Activated naive CD8-positive, alpha-beta T cell treated with anti-CD3 and anti-CD28 coated beads, Interleukin-2, amount 50 U/mL, for 24 hours (primary cell): ENCODE data around the gene SDC1.

ENCODE experiments used
- ATAC-seq: fragments of 150-1000 bp; cut with Tn5 transposase; one replicate; pipeline ENCODE4 v1.10.0; 2021
- DNase-seq: peaks from one replicate; pipeline ENCODE4 v3.0.0; 2021
- H3K27ac Mint-ChIP-seq: one replicate; pipeline ENCODE4 v1.8.0; 2021; ENCODE audit warnings: mild to moderate bottlenecking, mixed read lengths
- H3K27me3 Mint-ChIP-seq: one replicate; pipeline ENCODE4 v1.8.0; 2021; ENCODE audit warnings: mixed read lengths
- H3K36me3 Mint-ChIP-seq: one replicate; pipeline ENCODE4 v1.8.0; 2021; ENCODE audit warnings: low read depth, mixed read lengths
- H3K4me1 Mint-ChIP-seq: one replicate; pipeline ENCODE4 v1.8.0; 2021; ENCODE audit warnings: mixed read lengths
- H3K4me3 Mint-ChIP-seq: one replicate; pipeline ENCODE4 v1.8.0; 2021; ENCODE audit warnings: mild to moderate bottlenecking, moderate library complexity, mixed read lengths
- H3K9me3 Mint-ChIP-seq: one replicate; pipeline ENCODE4 v1.8.0; 2021; ENCODE audit warnings: mixed read lengths

The SDC1 gene

GRCh38 chr2:20172273-20173055 lies 52.5 kb downstream of the SDC1 start:
- Mint-ChIP-seq H3K4me3 (no peak overlapping the region), H3K9me3 (no peaks in the 10 kb centered on the region), H3K27me3 (no peaks in the 10 kb centered on the region), H3K27ac (no peak overlapping the region), H3K4me1 (no peaks in the 10 kb centered on the region), H3K36me3 (no peaks in the 10 kb centered on the region)
- DNase-seq (no peak), ATAC-seq (no peak)

DNA sequence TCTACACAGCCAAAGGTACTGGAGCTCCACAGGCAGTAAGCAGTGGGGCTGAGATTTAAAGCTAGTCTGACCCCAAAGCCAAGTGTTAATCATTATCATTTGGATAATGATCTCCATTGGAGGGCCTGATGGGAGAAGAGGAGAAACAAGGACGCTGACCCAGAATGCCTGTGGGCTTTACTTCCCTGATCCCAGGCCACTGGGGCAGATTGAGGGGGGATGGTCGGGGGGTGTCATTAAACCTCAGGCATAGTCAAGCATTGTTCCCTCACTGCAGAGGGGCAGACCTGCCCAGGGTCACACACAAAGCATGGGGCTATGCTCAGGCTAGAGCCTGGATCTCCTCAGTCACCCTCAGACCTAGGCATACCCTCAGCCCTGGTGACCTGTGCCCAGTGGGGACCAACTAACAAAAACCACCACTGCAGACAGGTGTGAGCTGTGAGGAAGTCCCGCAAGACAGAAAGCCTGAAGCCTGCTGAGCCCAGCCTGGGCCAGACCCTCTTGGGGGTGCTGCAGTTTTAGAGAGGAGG lies 53.4 kb downstream of the SDC1 start:
- H3K4me3 Mint-ChIP-seq, result no peak overlapping the region
- no peaks in the 10 kb centered on the region for H3K27me3 Mint-ChIP-seq
- no peaks in the 10 kb centered on the region for H3K4me1 Mint-ChIP-seq
- H3K9me3 Mint-ChIP-seq, result no peaks in the 10 kb centered on the region
- DNase-seq, result no peak
- no peak for ATAC-seq
- H3K27ac Mint-ChIP-seq, result no peak overlapping the region
- no peaks in the 10 kb centered on the region for H3K36me3 Mint-ChIP-seq

GRCh38 chr2:20170704-20171250 lies 54.2 kb downstream of the SDC1 start:
- no peak for DNase-seq
- H3K27ac Mint-ChIP-seq, result no peak overlapping the region
- no peaks in the 10 kb centered on the region for H3K4me1 Mint-ChIP-seq
- no peaks in the 10 kb centered on the region for H3K9me3 Mint-ChIP-seq
- ATAC-seq, result no peak
- no peak overlapping the region for H3K4me3 Mint-ChIP-seq
- H3K36me3 Mint-ChIP-seq, result no peaks in the 10 kb centered on the region
- no peaks in the 10 kb centered on the region for H3K27me3 Mint-ChIP-seq

DNA sequence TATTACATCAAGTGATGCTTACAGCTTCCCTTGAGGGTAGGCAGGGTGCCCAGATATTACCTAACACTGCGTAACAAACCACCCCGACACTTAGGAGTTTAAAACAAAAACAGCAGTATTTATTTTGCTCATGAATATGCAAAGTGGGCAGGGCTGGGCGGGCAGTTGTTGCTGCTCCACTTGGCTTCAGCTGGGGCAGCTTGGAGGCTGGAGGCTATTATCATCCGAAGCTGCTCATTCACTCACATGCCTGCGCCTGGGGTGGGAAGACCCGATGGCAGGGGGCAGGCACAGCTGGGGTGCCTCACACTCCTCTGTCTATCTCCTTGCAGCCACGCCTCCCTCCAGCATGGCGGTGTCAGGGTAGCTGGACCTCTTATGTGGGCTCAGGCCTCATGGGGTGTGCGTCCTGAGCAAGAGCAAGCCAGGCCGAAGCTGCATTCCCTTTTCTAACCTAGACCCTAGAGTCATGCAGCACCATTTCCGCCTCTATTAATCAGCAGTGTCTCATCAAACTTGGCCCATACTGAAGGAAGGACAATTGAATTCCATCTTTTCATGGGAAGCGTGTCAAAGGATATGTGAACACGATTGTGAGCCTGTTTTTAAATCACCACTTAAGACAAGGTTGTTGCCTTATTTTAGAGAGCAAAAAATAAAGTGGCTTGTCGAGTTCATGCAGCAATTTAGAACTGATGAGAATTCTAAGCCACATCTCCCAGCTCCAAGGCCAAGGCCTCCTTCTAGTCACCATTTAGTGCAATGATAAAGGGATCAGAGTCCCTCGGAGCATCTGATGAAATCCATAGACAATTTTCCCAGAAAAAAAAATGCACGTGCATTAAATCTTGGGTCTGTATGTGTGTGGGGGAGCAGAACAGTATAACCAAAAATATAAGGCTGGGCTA lies 54.9 kb downstream of the SDC1 start:
- H3K27me3 Mint-ChIP-seq, result no peaks in the 10 kb centered on the region
- no peaks in the 10 kb centered on the region for H3K4me1 Mint-ChIP-seq
- no peaks in the 10 kb centered on the region for H3K9me3 Mint-ChIP-seq
- no peaks in the 10 kb centered on the region for H3K36me3 Mint-ChIP-seq
- H3K4me3 Mint-ChIP-seq, result no peak overlapping the region
- DNase-seq (no peak), ATAC-seq (no peak)
- H3K27ac Mint-ChIP-seq, result no peak overlapping the region

DNA sequence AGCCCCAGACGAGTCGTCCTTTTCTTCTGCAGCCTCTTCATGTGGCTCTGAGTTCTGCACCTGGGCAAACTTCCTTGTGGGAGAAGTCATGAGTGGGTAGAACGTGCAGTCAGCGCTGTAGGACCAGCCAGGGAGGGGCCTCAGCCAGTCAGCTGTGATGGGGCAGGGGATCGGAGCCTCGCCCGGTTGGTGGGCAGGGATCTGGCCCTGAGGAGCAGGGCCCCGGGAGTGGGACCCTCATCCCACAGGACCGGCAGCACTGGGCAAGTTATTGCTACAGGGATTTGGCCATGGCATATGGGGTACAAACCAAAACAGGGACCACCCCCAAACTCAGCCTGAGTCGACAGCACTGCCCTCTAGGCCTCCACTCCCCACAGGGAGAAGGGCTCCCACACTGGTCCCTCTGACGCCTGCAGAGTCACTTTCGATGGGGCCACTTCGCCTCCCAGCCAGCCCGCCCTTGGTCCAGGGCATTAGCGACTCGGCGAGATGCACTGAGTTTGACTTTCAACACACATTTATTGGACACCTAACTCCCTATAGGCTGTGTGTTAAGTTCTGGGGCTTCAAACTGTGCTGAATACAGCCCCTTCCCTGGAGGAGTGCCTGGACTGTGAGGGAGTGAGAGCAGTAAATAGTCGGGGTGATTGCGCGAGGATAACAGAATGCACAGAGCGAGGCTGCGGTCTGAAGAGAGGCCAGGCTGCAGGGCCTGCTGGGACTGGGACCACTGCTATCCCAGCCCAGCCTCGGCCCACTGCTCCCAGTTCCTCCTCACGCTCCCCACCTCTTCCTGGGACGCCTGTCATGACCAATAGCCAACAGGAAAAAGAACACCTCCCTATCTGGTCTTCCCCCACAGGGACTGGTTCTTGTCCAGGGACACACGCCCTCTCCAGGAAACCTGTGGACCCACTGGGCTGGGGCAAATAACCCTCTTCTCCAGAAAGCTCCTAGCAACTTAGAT lies 55.9 kb downstream of the SDC1 start:
- no peak for ATAC-seq

GRCh38 chr2:20168048-20168726 lies 56.7 kb downstream of the SDC1 start:
- no peaks in the 10 kb centered on the region for H3K36me3 Mint-ChIP-seq
- no peak overlapping the region for H3K27ac Mint-ChIP-seq
- H3K9me3 Mint-ChIP-seq, result no peaks in the 10 kb centered on the region
- ATAC-seq (no peak), DNase-seq (no peak)
- no peaks in the 10 kb centered on the region for H3K27me3 Mint-ChIP-seq
- no peaks in the 10 kb centered on the region for H3K4me1 Mint-ChIP-seq
- H3K4me3 Mint-ChIP-seq, result no peak overlapping the region

More for the DNA sequence above, 55.9 kb downstream of the SDC1 start:
- Mint-ChIP-seq H3K9me3 (no peaks in the 10 kb centered on the region), H3K4me3 (no peak overlapping the region), H3K36me3 (no peaks in the 10 kb centered on the region), H3K4me1 (no peaks in the 10 kb centered on the region), H3K27me3 (no peaks in the 10 kb centered on the region), H3K27ac (no peak overlapping the region)
- no peak for DNase-seq

DNA sequence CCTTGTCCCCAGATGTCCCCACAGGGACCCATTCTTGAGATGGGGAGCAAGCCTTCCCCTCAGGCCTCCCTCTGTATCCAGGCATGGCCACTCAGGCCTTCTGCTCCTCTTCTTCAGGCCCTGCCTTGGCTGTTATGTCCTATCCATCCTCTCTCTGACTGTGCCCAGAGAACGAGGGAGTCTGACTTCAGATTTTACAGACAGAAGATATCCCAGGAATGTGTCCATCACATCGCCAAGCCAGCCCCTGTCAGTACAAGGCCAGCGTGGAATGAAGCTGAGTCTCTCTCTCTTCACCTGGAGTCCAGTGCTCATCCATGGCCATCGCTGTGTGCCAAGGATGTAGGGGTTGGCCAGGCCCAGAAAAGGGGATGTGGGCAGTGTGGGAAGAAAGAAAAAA lies 57.6 kb downstream of the SDC1 start:
- Mint-ChIP-seq H3K27me3 (peaks cover 1% of the 10 kb centered on the region), H3K4me1 (no peaks in the 10 kb centered on the region), H3K27ac (no peak overlapping the region), H3K4me3 (no peak overlapping the region), H3K9me3 (no peaks in the 10 kb centered on the region), H3K36me3 (no peaks in the 10 kb centered on the region)
- ATAC-seq, result no peak
- DNase-seq, result no peak

DNA sequence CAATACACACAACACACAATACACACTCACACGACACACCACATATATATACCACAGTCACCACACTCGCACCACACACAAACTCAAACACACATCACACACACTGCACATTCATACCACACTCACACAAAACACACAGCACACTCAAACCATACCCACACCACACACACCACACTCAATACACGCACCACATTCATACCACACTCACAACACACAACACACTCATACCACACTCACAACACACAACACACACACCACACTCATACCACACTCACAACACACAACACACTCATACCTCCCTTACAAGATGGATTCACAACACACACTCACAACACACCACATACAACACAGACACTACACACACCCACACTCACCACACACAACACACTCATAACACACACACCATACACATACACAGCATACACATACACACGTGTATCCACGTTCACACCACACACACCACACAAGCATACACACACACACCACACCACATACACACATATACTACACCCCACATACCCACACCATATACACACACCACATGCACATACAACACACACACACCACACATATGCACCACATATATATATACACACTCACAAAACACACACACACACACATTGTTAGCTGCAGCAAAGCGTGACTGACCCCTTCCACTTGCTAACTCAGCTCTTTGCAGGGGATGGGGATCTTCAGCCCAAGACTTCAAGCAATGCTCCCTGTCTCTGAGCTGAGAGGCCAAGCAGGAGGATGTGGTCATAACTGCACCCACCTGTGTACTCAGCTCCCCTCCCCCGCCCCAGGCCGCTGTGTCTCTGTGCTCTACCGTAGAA lies 59.0 kb downstream of the SDC1 start:
- H3K9me3 Mint-ChIP-seq, result no peaks in the 10 kb centered on the region
- H3K4me1 Mint-ChIP-seq, result no peaks in the 10 kb centered on the region
- ATAC-seq (peak; percentile 11), DNase-seq (no peak)
- no peaks in the 10 kb centered on the region for H3K36me3 Mint-ChIP-seq
- no peak overlapping the region for H3K27ac Mint-ChIP-seq
- no peak overlapping the region for H3K4me3 Mint-ChIP-seq
- peaks cover 2% of the 10 kb centered on the region for H3K27me3 Mint-ChIP-seq

- DNase-seq (no peak), ATAC-seq (no peak)
- Mint-ChIP-seq H3K9me3 (no peaks in the 10 kb centered on the region), H3K4me1 (no peaks in the 10 kb centered on the region), H3K27ac (no peak overlapping the region), H3K27me3 (peaks cover 4% of the 10 kb centered on the region), H3K36me3 (no peaks in the 10 kb centered on the region), H3K4me3 (no peak overlapping the region)
Observed at GRCh38 chr2:20164734-20165478, 60.0 kb downstream of the SDC1 start.

DNA sequence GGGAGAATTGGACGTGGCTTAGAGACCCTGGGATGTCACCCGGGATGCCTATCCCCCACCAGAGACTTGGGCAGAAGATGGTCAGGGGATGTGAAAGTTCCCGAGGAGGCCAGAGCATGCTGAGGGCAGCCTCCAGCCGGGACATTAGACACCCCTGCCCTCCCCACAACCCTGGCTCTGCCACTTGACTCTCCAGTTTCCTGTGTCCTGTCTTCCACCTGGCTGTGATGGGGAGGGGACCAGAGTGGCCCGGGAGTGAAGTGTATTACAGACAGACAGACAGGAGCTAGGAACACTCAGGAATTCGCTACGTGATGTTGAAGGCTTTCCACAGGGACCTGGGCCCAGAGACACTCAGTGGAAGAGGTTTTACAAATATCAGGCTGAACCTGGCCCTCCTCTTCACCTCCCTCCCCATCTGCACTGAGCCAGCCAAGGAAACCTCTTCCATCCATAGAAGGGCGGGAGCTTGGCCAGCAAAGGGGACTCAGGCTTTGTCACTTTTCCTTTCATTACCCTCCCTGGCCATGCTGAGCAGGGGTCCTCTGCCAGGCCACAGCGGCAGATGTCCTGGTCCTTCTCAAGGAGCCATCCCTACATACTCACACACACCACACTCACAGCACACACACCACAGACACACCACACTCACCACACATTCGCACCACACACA lies 60.7 kb downstream of the SDC1 start:
- Mint-ChIP-seq H3K9me3 (peaks cover 6% of the 10 kb centered on the region), H3K27ac (no peak overlapping the region), H3K4me1 (no peaks in the 10 kb centered on the region), H3K27me3 (peaks cover 9% of the 10 kb centered on the region), H3K4me3 (no peak overlapping the region), H3K36me3 (no peaks in the 10 kb centered on the region)
- no peak for ATAC-seq
- no peak for DNase-seq

GRCh38 chr2:20159411-20160070 lies 65.4 kb downstream of the SDC1 start:
- Mint-ChIP-seq H3K36me3 (no peaks in the 10 kb centered on the region), H3K27me3 (peaks cover 15% of the 10 kb centered on the region), H3K4me3 (no peak overlapping the region), H3K27ac (no peak overlapping the region), H3K4me1 (no peaks in the 10 kb centered on the region), H3K9me3 (peaks cover 9% of the 10 kb centered on the region)
- ATAC-seq (no peak), DNase-seq (no peak)
